GM18519 (cell line): Measurements from ENCODE around the gene NOL9.

Source experiments
- ATAC-seq: cut with Tn5 transposase; IDR thresholded peaks from one replicate; pipeline ENCODE4 v1.9.1; 2021; ENCODE audit warnings: mild to moderate bottlenecking, moderate library complexity; ENCODE audit not compliant: unreplicated experiment, low FRiP score

The NOL9 gene

DNA sequence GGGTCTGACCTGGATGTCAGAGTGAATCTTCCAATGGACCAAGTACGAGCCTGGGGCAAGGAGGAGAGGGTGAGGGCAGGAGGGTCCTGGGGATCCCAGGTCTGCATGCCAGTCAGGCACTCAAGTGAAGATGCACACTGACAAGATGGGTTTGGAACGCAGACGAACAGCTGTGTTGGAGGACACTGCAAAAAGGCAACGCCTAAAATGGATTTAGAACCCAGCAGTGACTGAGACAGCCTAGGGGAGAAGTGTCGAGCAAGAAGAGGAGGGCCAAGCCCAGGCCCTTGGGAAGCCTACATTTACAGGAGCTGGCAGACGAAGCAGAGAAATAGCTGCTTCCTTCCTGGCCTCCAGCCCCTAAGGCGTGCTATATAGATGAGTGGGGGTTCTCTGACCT is 25.8 kb downstream of the NOL9 start:
- no peak for ATAC-seq

DNA sequence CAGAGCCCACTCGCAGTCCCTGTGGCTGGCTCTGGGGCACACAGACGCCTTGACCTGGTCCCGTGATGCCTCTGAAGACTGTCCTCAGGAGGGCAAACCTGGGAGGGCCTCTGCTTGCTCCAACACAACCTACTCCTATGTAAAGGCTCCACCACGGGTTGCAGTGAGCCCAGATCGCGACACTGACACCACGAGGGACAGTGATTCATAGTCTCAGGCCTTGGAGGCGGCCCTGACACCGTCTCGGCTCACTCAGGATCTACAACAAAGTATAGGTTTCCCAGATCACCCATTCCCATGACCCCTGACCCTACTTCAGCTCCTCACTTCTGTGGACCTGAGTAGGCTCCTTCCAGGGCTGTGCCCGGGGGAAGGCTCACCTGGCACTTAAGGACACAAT is 28.0 kb downstream of the NOL9 start:
- no peak for ATAC-seq

DNA sequence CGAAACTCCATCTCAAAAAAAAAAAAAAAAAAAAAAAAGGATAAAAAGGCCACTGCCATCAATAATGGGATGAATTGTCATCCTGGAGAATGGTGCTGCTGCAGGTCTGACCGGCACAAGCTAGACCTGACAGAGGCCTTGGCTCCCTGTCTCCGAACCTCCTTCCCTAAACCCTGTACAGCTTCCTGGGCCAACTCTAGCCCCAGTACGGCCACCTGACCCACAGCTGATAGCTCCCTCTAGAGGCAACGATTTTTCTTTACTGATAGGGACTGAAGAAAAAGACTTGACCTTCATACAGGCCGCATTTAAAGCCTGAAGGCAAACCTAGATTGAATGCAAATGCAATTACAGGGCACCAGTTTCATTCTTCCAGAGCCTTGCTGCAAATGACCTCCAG is 30.7 kb downstream of the NOL9 start:
- ATAC-seq, result no peak

DNA sequence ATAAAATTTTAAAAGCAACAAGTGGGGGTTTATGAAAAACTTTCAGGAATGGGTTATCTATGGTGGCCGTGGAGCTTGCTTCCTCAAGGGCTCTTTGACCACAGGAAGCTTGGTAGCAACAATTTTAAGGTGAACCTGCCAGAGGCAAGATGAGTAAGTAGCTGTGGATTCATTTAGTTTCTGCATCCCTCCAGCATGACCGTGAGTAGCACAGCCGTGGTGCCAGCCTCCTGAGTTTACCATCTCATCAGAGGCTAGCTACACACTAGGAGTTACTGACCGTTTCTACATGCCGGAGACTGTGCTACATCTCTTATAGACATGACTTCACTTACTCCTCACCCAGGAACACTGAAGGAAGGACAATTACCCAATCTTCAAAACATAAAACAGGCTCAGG is 32.8 kb downstream of the NOL9 start:
- no peak for ATAC-seq

DNA sequence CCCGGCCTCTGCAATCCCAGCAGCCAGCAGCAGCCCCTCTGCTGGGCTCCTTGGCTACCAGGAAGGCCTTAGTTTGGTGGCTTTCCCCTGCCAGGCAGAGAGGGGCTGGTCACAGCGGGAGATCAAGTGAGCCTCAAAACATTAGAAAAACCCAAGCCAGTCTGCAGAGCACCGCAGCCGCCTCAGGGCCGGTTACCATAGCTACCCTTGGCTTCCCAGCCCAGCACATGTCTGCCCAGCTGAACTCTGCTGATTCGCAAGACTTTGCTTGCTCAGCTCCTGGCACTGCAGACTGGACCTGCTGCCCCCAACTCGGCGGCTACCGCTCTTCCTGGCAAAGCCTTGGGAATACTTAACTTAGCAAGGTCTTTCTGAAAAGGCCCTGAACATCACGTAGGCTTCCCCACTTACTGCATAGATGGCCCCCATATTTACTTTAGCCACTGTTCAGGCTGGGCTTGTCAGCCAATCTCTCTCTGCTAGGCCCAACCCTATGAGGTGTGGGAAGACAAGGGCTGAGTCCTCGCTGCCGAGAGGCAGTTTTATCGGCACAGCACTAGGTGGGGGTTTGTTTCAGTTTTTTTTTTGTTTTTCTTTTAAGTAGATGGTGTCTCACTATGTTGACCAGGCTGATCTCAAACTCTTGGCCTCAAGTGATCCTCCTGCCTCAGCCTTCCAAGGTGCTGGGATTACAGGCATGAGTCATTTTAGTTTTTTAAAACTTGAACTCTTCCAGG is 34.2 kb downstream of the NOL9 start:
- no peak for ATAC-seq

DNA sequence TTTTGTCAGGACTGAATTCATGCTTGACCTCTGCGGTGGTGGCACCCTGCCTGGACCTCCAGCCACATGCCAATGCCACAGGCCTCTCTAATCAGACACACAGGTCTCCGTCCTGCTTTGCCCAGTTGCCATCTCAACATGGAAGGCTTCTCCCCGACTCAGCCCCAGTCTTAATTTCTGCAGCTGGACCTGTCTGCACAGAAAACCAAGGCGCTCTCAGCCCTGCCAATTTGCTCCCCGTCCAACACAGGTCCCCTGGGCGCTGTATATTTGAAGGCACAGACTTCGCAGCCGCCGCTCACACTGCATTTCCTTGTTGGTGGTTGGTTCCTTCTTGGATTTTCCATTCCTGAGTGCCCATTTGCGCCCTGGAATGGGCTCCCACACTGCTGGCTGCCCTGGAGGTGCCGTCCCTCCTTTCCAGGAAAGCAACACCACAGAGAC is 34.8 kb downstream of the NOL9 start:
- ATAC-seq, result no peak

DNA sequence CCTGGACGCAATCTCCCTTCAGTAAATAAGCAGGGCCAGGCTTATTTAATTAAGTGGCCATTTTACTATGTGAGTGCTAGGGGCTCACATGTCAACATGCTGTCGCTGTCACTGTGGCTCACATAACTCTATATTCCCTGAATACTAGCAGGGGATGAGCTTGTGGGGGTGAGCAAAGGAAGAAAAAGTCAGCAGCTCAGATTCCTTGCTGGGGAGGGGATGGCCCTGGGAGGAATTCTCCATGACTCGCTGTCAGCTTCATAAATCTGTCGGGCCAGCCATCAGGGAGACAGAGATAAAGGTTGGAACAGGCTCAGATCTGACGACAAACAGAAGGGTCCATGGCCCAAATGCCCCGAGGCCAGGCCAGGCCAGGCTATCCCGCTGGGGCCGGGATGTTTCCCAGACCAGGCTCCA is 36.9 kb downstream of the NOL9 start:
- ATAC-seq, result no peak

DNA sequence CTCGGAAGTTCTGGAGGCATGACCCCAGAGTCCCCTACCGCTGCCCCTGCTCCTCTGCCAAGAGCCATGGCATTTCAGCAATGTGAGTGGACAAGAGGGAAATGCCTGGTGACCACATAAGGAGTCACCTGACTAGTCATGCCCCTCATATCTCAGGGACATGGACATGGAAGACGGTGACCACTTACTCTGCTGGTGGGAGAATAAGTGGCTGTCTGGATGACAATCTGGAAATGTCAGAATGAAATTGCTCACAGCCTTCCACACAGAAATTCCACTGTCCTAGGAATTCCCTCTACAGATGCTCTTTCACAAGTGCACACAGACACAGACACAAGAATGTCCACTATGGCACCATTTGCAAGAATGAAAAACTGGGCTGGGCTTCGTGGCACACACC is 38.5 kb downstream of the NOL9 start:
- ATAC-seq, result no peak

DNA sequence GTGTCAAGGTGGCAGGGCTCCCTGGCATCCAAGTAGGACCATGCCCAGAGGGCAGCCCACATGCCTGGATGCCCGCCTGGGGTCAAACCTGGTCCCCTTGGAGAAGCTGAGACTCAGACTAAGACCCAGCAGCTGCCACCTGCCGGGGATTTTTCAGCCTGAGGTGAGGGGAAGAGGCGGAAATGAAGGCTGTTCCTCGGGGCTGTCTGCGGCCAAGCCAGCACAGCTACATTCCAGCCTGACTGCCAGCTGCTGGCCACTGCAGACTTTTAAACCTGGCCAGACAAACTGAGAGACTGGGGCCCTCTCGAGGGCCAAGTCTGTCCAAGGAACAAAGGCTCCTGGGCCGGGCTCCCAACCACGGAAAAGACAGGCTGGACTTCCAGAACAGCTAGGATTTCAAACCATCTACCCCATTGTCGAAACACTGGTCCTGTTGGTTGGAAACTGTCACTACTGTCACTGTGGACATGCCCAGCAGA is 41.0 kb downstream of the NOL9 start:
- no peak for ATAC-seq

DNA sequence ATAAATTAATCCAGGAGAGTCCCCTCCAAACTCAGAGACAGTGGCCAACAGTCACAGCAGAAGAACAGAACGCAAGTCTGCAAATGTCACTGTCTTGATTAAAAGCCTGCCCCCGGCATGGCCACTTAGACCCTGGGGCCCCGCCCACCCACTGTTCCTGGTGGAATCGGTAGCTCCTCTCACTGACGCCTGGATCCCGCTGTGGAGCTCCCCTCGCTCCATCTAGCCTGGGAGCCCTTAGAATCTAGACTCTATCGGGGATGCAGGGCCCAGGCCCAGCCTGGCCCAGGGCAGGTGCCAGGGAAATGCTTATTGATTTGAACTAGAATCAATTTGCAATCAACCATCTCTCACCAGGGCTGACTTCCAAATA is 41.4 kb downstream of the NOL9 start:
- ATAC-seq, result no peak

DNA sequence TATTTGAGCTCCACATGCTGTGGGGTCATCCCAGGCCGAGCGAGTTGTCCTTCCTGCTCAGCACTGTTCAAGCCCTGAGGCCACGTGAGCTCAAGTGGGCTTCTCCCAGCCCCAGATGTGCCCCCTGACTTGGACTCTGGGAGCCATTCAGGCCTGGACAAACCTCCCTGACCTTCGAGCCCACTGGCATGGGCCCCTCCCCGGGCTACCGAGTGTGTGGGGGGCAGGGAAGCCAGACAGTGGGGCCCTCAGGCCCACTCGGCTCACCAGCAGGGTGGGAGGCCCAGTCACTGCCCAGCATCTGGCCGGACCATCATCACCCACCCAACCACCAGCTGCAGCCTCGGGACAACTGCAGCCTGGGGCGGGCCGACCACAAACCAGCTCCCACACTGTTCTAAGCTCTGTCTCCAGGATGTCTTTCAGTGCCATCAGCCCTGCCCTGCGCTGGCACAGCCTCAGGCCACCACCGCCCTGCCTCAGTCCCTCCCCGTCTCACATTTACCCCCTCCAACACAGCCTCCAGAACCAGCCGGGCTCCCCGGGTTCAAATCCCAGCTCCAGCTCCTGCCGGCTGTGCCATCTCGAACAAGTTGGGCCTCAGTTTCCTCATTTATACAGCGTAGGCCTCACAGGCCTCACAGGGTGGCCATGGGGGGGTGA is 41.9 kb downstream of the NOL9 start:
- ATAC-seq, result no peak

DNA sequence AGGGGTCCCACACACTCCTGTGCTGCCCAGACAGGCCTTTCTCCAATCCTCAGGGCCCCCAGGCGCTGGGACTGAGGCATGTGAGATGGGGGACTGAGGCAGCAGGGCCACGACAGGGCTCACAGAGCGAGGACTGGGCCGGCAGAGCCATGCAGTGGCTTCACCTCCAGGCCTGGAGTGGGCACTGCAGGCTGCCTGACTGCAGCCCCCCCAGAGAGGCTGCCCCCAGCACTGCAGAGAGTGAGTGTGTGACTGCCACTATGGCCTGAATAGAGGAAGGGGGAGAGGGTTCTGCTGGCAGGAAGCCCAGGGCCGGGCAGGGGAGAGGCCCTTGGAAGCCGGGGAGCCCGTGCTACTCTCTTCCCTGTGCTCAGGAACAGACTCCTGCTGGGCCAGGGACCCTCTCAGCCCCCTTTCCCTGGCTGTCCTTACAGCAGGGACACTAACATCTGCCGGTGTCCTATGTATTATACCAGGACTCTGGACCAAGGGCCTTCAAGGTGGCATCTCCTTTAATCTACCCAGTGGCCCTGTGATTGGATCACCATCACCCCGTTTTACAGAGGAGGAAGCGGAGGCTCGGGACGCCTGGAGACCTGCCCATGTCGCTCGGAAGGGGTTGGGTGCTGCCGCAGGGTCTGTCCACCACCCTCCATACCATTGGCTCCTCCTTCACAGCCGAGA is 42.6 kb downstream of the NOL9 start:
- no peak for ATAC-seq

DNA sequence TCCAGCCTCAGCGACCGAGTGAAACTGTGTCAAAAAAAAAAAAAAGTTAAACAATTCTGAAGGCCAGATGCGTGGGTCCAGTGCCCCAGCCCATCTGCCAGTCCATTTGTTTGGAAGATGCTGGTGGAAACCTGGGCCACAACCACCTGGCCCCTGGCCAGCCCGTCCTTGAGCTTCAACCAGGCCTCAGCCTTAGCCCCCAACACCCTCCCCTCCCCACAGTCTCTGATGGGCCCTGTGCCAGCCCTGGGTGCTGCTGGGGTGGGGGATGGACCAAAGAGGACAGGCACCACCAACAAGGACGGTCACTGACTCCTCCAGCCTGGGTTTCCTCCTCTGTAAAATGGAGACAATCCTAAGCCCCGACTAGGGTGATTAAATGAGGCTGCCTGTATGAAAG is 43.3 kb downstream of the NOL9 start:
- no peak for ATAC-seq

DNA sequence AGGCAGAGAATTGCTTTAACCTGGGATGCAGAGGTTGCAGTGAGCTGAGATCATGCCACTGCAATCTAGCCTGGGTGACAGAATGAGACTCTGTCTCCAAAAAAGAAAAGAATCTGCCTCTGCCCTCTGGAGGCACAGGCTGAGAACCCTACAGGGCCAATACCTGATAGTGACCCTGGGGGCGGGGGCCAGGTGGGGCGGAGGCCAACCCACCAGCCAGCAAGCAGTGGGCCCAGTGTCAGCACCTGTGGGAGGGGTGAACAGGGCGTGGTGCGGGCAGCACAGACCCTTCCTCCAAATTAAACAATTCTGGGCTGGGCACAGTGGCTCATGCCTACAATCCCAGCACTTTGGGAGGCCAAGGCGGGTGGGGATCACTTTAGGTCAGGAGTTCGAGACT is 43.8 kb downstream of the NOL9 start:
- ATAC-seq, result no peak

DNA sequence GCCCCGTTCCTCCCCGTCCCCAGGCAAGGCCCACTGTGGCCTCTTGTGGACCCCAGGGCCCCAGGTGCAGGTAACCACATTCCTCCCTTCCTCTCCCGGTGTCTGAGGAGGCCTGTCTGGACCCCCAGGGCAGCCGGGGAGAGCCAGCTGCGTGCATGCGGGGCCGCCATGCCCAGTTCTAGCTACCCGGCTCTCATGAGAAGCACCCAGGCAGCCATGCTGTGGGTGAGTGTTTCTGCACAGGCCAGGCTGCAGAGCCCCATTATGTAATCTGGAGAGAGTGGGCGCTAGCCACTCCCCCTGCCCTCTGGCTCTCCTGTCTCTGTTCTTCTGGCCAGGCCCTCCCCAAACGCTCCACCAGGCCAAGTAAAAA is 44.4 kb downstream of the NOL9 start:
- no peak for ATAC-seq

DNA sequence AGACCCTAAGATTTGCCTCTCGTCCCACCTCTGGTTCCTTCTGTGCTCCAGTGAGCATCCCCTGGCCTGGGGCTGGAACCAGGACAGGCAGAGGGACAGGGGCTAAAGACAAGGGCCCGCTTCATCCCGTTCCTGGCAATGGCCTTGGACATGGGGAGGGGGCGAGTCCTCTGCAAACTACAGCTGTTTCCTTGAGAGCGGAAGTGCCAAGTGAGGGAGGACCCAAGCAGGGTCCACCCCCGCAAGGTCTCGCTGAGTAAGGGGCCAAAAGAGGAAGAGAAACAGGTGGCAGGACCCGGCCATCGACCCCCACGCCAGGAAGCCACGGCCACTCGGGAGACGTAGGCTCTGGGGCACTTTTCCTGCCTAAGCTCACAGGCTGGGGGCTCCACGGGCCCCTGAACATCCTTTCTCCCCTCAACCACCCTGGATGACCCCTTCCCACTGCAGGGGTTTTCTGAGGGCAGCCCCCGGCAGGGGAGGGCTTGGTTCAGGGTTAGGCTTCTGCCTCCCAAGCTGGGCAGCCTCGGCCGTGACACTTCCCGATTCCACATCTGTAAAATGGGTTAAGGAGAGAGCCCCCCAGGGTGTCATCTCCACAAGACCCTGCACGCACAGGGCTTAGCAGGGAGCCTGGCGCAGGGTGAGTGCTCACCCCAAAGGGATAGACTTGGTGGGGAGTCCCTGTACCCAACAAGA is 44.9 kb downstream of the NOL9 start:
- ATAC-seq, result no peak

DNA sequence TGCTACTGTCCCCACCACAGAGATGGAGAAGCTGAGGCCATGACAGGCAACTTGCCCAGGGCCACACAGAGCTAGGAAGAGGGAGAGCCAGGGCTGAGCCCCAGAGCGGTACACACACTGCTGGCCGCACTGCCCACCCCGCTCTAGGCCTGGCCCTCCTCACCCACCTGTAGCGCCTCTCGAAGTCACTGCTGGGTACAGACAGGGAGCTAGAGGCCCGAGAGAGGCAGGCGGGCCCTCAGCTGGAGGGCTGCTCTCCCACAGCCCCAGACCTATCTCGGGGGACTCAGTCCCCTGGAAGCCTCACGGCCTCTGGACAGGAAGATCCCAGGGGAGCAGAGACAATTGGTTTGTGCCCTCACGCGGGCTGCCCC is 45.5 kb downstream of the NOL9 start:
- ATAC-seq, result no peak

DNA sequence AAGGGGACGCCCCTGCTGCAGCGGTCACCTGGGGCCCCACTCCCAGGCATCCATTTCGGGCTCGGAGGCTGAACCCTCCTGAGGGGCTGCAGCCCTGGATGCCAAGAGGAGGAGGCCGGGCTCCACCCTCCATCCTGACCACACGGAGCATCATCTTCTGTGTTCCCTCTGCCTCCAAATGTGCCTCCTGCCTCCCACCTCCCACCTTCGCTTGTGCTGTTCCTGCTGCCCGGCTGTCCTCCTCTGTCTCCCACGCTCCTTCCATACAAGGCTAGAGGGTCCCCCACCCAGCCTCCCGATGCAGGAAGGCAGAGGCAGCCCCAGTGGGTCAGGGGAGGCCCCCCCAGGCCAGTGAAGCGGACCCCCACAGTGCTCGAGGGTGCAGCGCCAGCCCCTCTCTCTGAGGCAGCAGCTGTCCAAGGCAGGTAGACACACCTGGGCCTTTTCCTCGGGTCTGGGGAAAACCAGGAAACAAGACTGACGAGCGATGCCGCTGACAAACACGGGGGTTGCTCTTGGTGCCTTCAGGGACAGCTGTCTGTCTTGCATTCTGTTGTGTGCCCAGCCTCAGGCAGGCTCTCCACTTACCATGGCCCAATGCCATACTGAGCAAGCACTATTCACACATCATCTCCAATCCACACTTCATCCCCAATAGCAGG is 46.0 kb downstream of the NOL9 start:
- ATAC-seq, result no peak

DNA sequence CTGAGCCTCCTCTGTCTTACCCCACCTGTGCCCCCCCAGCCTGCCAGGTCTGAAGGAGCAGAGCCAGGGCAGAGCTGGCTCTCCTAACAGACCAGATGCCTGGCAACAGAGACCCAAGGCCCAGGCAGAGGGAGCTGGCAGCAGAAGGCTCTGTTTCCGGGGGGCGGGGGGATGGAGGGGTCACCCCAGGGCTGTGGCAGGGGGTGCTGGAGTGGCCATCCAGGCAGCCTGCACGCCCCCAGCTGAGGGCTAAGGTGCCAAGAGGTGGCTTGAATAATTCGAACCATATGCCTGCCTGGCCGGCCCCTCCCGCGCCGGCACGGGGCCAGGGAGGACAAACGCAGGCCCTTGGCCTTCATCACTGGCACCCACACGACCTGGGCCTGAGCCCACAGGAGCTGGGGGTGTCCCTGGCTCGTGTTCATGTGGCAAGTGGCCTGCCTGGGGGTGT is 46.8 kb downstream of the NOL9 start:
- ATAC-seq, result no peak

DNA sequence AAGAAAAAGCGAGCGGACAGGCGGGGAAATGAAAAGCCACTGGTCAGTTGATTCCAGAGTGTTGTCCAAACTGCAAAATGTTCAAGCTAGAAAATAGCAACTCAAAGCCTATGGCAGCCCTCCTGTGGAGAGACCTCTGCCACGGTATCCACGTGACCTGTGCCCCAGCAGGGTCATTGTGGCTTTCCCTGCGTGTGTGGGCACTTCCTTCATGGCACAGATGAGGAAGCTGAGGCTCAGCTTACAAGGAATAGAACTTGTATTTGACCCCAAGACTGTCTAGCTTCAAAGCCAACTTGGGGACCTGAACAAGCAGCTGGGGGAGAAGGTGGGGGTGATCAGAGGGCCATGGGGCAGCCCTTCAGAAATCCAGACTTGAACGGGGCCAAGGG is 47.3 kb downstream of the NOL9 start:
- no peak for ATAC-seq
